Stimulated activated CD8-positive, alpha-beta memory T cell treated with anti-CD3 and anti-CD28 coated beads, Interleukin-4, amount 100 ng/mL, for 24 hours (primary cell): ENCODE data around the gene MSL3B.

Experiments
- DNase-seq: peaks from one replicate; pipeline ENCODE4 v3.0.0-alpha.2; 2020; ENCODE audit warnings: low read depth

Gene MSL3B

GRCh38 chr2:233853353-233853752 lies 14.8 kb downstream of the MSL3B start:
- no peak for DNase-seq

GRCh38 chr2:233852056-233852455 lies 16.1 kb downstream of the MSL3B start:
- no peak for DNase-seq

GRCh38 chr2:233851169-233851568 lies 17.0 kb downstream of the MSL3B start:
- no peak for DNase-seq

- no peak for DNase-seq
Measured at GRCh38 chr2:233850745-233851144, 17.4 kb downstream of the MSL3B start.

- DNase-seq, result no peak
Measured at GRCh38 chr2:233849607-233850271, 18.4 kb downstream of the MSL3B start.

- no peak for DNase-seq
Measured at GRCh38 chr2:233848276-233848675, 19.9 kb downstream of the MSL3B start.

GRCh38 chr2:233847248-233847898 lies 20.8 kb downstream of the MSL3B start:
- no peak for DNase-seq

- no peak for DNase-seq
Measured at GRCh38 chr2:233846387-233847247, 21.6 kb downstream of the MSL3B start.

GRCh38 chr2:233845301-233846060 lies 22.7 kb downstream of the MSL3B start:
- no peak for DNase-seq

- no peak for DNase-seq
Measured at GRCh38 chr2:233844836-233845235, 23.4 kb downstream of the MSL3B start.

GRCh38 chr2:233844064-233844807 lies 23.9 kb downstream of the MSL3B start:
- no peak for DNase-seq

GRCh38 chr2:233841183-233841582 lies 27.0 kb downstream of the MSL3B start:
- no peak for DNase-seq

GRCh38 chr2:233840520-233840919 lies 27.7 kb downstream of the MSL3B start:
- DNase-seq, result no peak

GRCh38 chr2:233839447-233839820 lies 28.8 kb downstream of the MSL3B start:
- no peak for DNase-seq

GRCh38 chr2:233838726-233839446 lies 29.3 kb downstream of the MSL3B start:
- no peak for DNase-seq

GRCh38 chr2:233838251-233838650 lies 29.9 kb downstream of the MSL3B start:
- no peak for DNase-seq

- no peak for DNase-seq
Measured at GRCh38 chr2:233837694-233838229, 30.4 kb downstream of the MSL3B start.

GRCh38 chr2:233836359-233836758 lies 31.8 kb downstream of the MSL3B start:
- no peak for DNase-seq

GRCh38 chr2:233835230-233836186 lies 32.7 kb downstream of the MSL3B start:
- no peak for DNase-seq
